Colonic mucosa (tissue), 4 donors: ENCODE results near the gene SLC25A2. TPM values are rescaled to one million over a fixed set of nuclear protein-coding genes. Genes with fewer than 3 reads are reported as not detected.
"Not testable (repeated sequence)": the region's sequence is repeated elsewhere in the genome, so short reads cannot be mapped to it uniquely, and the experiment has no call there.

Experiments
- DNase-seq: peaks from one replicate; pipeline ENCODE4 v3.0.0-alpha.2; 2020
- H3K27ac ChIP-seq: fragments of 200-600 bp; one replicate; pipeline ENCODE4 v1.8.0; 2021
- H3K27me3 ChIP-seq: fragments of 200-600 bp; one replicate; pipeline ENCODE4 v1.8.0; 2021
- H3K36me3 ChIP-seq: fragments of 200-600 bp; one replicate; pipeline ENCODE4 v1.8.0; 2021
- H3K4me1 ChIP-seq: fragments of 200-600 bp; one replicate; pipeline ENCODE4 v1.8.0; 2021; ENCODE audit warnings: mild to moderate bottlenecking
- H3K4me3 ChIP-seq: fragments of 200-600 bp; one replicate; pipeline ENCODE4 v1.8.0; 2021
- H3K9ac ChIP-seq, 2 donors: one replicate each; pipeline ENCODE4 v1.7.0; 2013; ENCODE audit warnings: control low read depth in 2 of 2, low read depth in 2 of 2, low read length in 2 of 2
- H3K9me3 ChIP-seq: fragments of 200-600 bp; one replicate; pipeline ENCODE4 v1.8.0; 2021
- CTCF ChIP-seq: fragments of 200-600 bp; IDR thresholded peaks from one replicate; pipeline ENCODE4 v1.8.0; 2022; ENCODE audit warnings: antibody characterized with exemption, mild to moderate bottlenecking
- intact Hi-C: fragments of 100-400 bp; cut with DNase I; formaldehyde crosslinking; loops from one replicate; pipeline ENCODE4 v1.14.1; 2022
- total RNA-seq, 2 donors: library from RNA; stranded (reverse); fragmentation: NEBNext Ultra II Directional in 1 of 2; extraction: Animal tissue kit (Norgen Biotek cat#: 25700) in 1 of 2; gene quantifications; one replicate each; pipeline ENCODE4 v1.2.1, GENCODE V29; 2021
- donor health status: healthy.
- donor health status: DM: no; HTN: no; CAD: no.
- donor health status: DM: no; HTN: no; CAD: no.

The SLC25A2 gene
- total RNA-seq, 2 donors from 2014 or later = 0.21 to 1.1 TPM

GRCh38 chr5:141319202-141319601 lies 15.4 kb upstream of the SLC25A2 start:
- no peaks in the 10 kb centered on the region for H3K27me3 ChIP-seq
- H3K36me3 ChIP-seq = no peaks in the 10 kb centered on the region
- no peak overlapping the region for H3K27ac ChIP-seq
- no peak overlapping the region for H3K9ac ChIP-seq
- DNase-seq = no peak
- peaks cover 14% of the 10 kb centered on the region for H3K9me3 ChIP-seq
- no peaks in the 10 kb centered on the region for H3K4me1 ChIP-seq
- no peak overlapping the region for H3K4me3 ChIP-seq
- no peak for TF ChIP-seq CTCF
- intact Hi-C loops = no loop called here

GRCh38 chr5:141316963-141317362 lies 13.1 kb upstream of the SLC25A2 start:
- H3K9ac ChIP-seq, H3K36me3 ChIP-seq, DNase-seq, intact Hi-C loops, H3K27me3 ChIP-seq, H3K4me1 ChIP-seq, H3K27ac ChIP-seq, H3K4me3 ChIP-seq: not testable (repeated sequence)
- H3K9me3 ChIP-seq = peaks cover 14% of the 10 kb centered on the region

GRCh38 chr5:141313711-141314110 lies 9.9 kb upstream of the SLC25A2 start:
- no peak for TF ChIP-seq CTCF
- intact Hi-C loops = no loop called here
- no peaks in the 10 kb centered on the region for H3K36me3 ChIP-seq

GRCh38 chr5:141306630-141307029 lies 2.8 kb upstream of the SLC25A2 start:
- H3K4me1 ChIP-seq = no peaks in the 10 kb centered on the region
- peaks cover 18% of the 10 kb centered on the region for H3K9me3 ChIP-seq
- no peak for TF ChIP-seq CTCF
- no peak overlapping the region for H3K27ac ChIP-seq
- H3K27me3 ChIP-seq = no peaks in the 10 kb centered on the region
- no peak for DNase-seq
- H3K4me3 ChIP-seq = no peak overlapping the region
- H3K9ac ChIP-seq = no peak overlapping the region
- intact Hi-C loops = no loop called here
- no peaks in the 10 kb centered on the region for H3K36me3 ChIP-seq

More at GRCh38 chr5:141313711-141314110, 9.9 kb upstream of the SLC25A2 start:
- Histone ChIP-seq H3K27ac (no peak overlapping the region), H3K4me3 (no peak overlapping the region), H3K9ac (no peak overlapping the region), H3K27me3 (no peaks in the 10 kb centered on the region), H3K9me3 (peaks cover 14% of the 10 kb centered on the region), H3K4me1 (no peaks in the 10 kb centered on the region)
- DNase-seq = no peak

- no peaks in the 10 kb centered on the region for H3K27me3 ChIP-seq
- no peak overlapping the region for H3K9ac ChIP-seq
- peaks cover 7% of the 10 kb centered on the region for H3K9me3 ChIP-seq
- no peak overlapping the region for H3K4me3 ChIP-seq
- TF ChIP-seq CTCF = no peak
- no peak overlapping the region for H3K27ac ChIP-seq
- no peaks in the 10 kb centered on the region for H3K4me1 ChIP-seq
- DNase-seq = no peak
- intact Hi-C loops = no loop called here
- no peaks in the 10 kb centered on the region for H3K36me3 ChIP-seq
Observed at GRCh38 chr5:141298376-141298775, 5.5 kb downstream of the SLC25A2 start.

GRCh38 chr5:141272906-141273305 lies 30.9 kb downstream of the SLC25A2 start:
- Histone ChIP-seq H3K4me1 (no peaks in the 10 kb centered on the region), H3K4me3 (no peak overlapping the region), H3K9ac (no peak overlapping the region), H3K27ac (no peak overlapping the region), H3K9me3 (no peaks in the 10 kb centered on the region), H3K36me3 (no peaks in the 10 kb centered on the region), H3K27me3 (no peaks in the 10 kb centered on the region)
- no peak for DNase-seq
- intact Hi-C loops = no loop called here
- TF ChIP-seq CTCF = no peak
